Stomach smooth muscle (tissue), 2 donors: ENCODE data around the gene EMC6.

Experiments
- H3K27ac ChIP-seq: one replicate; pipeline ENCODE4 v1.7.0; 2013; ENCODE audit warnings: mild to moderate bottlenecking, low read length, inconsistent platforms
- H3K27me3 ChIP-seq, 2 donors: one replicate each; pipeline ENCODE4 v1.7.0; 2013; ENCODE audit warnings: low read length in 2 of 2; ENCODE audit not compliant: insufficient read depth in 2 of 2, control insufficient read depth in 1 of 2
- H3K36me3 ChIP-seq, 2 donors: one replicate each; pipeline ENCODE4 v1.7.0; 2013; ENCODE audit warnings: low read length in 2 of 2; ENCODE audit not compliant: control insufficient read depth in 2 of 2, insufficient read depth in 2 of 2
- H3K4me1 ChIP-seq: one replicate; pipeline ENCODE4 v1.7.0; 2013; ENCODE audit warnings: low read length; ENCODE audit not compliant: control insufficient read depth, insufficient read depth
- H3K4me3 ChIP-seq, 2 donors: one replicate each; pipeline ENCODE4 v1.7.0; 2013; ENCODE audit warnings: low read length in 2 of 2
- H3K9ac ChIP-seq, 2 donors: one replicate each; pipeline ENCODE4 v1.7.0; 2013; ENCODE audit warnings: low read length in 2 of 2, mild to moderate bottlenecking in 1 of 2
- H3K9me3 ChIP-seq, 2 donors: one replicate each; pipeline ENCODE4 v1.7.0; 2013; ENCODE audit warnings: low read length in 2 of 2; ENCODE audit not compliant: control insufficient read depth in 2 of 2
- donor health status: healthy.
- donor health status: Pancreatic carcinoma.

The EMC6 gene

GRCh38 chr17:3656755-3657587 is 11.6 kb upstream of the EMC6 start:
- H3K9me3 ChIP-seq, result no peaks in the 10 kb centered on the region
- no peak overlapping the region for H3K27ac ChIP-seq
- peaks cover 14% of the 10 kb centered on the region for H3K4me1 ChIP-seq
- H3K9ac ChIP-seq, result no peak overlapping the region
- H3K27me3 ChIP-seq, result no peaks in the 10 kb centered on the region
- no peak overlapping the region for H3K4me3 ChIP-seq
- H3K36me3 ChIP-seq, result peaks cover 0 to 4% of the 10 kb centered on the region in 2 donors

- Histone ChIP-seq H3K36me3 (peaks cover 0 to 4% of the 10 kb centered on the region in 2 donors), H3K4me1 (peaks cover 14% of the 10 kb centered on the region), H3K27ac (no peak overlapping the region), H3K4me3 (no peak overlapping the region), H3K9me3 (no peaks in the 10 kb centered on the region), H3K9ac (no peak overlapping the region), H3K27me3 (no peaks in the 10 kb centered on the region)
These were observed 11.1 kb upstream of the EMC6 start for GRCh38 chr17:3657588-3657869.

- H3K4me1 ChIP-seq, result peaks cover 14% of the 10 kb centered on the region
- H3K9ac ChIP-seq, result no peak overlapping the region
- H3K9me3 ChIP-seq, result no peaks in the 10 kb centered on the region
- peaks cover 0 to 4% of the 10 kb centered on the region in 2 donors for H3K36me3 ChIP-seq
- H3K4me3 ChIP-seq, result no peak overlapping the region
- no peaks in the 10 kb centered on the region for H3K27me3 ChIP-seq
- no peak overlapping the region for H3K27ac ChIP-seq
These were observed 10.5 kb upstream of the EMC6 start for GRCh38 chr17:3657874-3658783.

- Histone ChIP-seq H3K4me3 (no peak overlapping the region), H3K9me3 (no peaks in the 10 kb centered on the region), H3K27me3 (no peaks in the 10 kb centered on the region), H3K9ac (no peak overlapping the region), H3K36me3 (peaks cover 0 to 6% of the 10 kb centered on the region in 2 donors), H3K27ac (peak overlapping the region; percentile 53), H3K4me1 (peaks cover 14% of the 10 kb centered on the region)
These were observed 9.7 kb upstream of the EMC6 start for GRCh38 chr17:3658784-3659449.

- H3K27ac ChIP-seq, result peak overlapping the region; percentile 53
- no peak overlapping the region for H3K4me3 ChIP-seq
- peaks cover 14% of the 10 kb centered on the region for H3K4me1 ChIP-seq
- no peak overlapping the region for H3K9ac ChIP-seq
- peaks cover 7 to 12% of the 10 kb centered on the region in 2 donors for H3K36me3 ChIP-seq
- no peaks in the 10 kb centered on the region for H3K9me3 ChIP-seq
- H3K27me3 ChIP-seq, result no peaks in the 10 kb centered on the region
These were observed 9.0 kb upstream of the EMC6 start for GRCh38 chr17:3659541-3660111.

- Histone ChIP-seq H3K9ac (no peak overlapping the region), H3K36me3 (peaks cover 8 to 12% of the 10 kb centered on the region in 2 donors), H3K4me3 (no peak overlapping the region), H3K4me1 (peaks cover 14% of the 10 kb centered on the region), H3K27ac (no peak overlapping the region), H3K27me3 (no peaks in the 10 kb centered on the region), H3K9me3 (no peaks in the 10 kb centered on the region)
These were observed 8.2 kb upstream of the EMC6 start for GRCh38 chr17:3660311-3660891.

- Histone ChIP-seq H3K9me3 (no peaks in the 10 kb centered on the region), H3K27ac (no peak overlapping the region), H3K36me3 (peaks cover 8 to 10% of the 10 kb centered on the region in 2 donors), H3K4me3 (no peak overlapping the region), H3K27me3 (no peaks in the 10 kb centered on the region), H3K9ac (no peak overlapping the region), H3K4me1 (peaks cover 33% of the 10 kb centered on the region)
These were observed 5.3 kb upstream of the EMC6 start for GRCh38 chr17:3663102-3664011.

GRCh38 chr17:3665834-3666233 is 2.8 kb upstream of the EMC6 start:
- no peaks in the 10 kb centered on the region for H3K9me3 ChIP-seq
- H3K27ac ChIP-seq, result no peak overlapping the region
- no peak overlapping the region for H3K9ac ChIP-seq
- peak overlapping the region in 1 of 2 donors; percentile 8 for H3K4me3 ChIP-seq
- H3K4me1 ChIP-seq, result peaks cover 35% of the 10 kb centered on the region
- H3K36me3 ChIP-seq, result peaks cover 8 to 10% of the 10 kb centered on the region in 2 donors
- H3K27me3 ChIP-seq, result no peaks in the 10 kb centered on the region

- Histone ChIP-seq H3K9ac (peak overlapping the region; percentile 9 to 29), H3K9me3 (no peaks in the 10 kb centered on the region), H3K4me3 (peak overlapping the region in 1 of 2 donors; percentile 8), H3K36me3 (peaks cover 8% of the 10 kb centered on the region in 2 donors), H3K27ac (no peak overlapping the region), H3K4me1 (peaks cover 35% of the 10 kb centered on the region), H3K27me3 (no peaks in the 10 kb centered on the region)
These were observed 2.1 kb upstream of the EMC6 start for GRCh38 chr17:3666516-3666915.
